GM18502 (cell line): Measurements from ENCODE around the gene ZNF84.

Experiments
- ATAC-seq: cut with Tn5 transposase; IDR thresholded peaks from one replicate; pipeline ENCODE4 v1.9.1; 2021; ENCODE audit warnings: mild to moderate bottlenecking; ENCODE audit not compliant: unreplicated experiment, poor library complexity

The ZNF84 gene

DNA sequence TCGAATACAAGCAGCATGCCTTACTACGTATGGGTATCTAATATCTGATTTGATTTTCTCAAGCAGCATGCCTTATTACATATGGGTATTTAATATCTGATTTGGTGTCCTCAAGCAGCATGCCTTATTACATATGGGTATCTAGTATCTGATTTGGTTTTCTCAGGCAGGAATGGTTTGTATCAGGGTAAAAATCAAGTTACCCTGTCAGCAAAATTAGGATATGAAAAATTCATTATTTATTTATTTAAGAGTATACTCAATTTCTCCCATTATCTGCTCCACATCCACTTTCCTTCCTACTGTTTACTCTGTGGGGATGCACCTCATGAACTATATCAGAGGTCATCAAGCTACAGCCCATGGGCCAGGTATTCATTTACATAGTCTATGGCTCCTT lies 70.8 kb downstream of the ZNF84 start:
- ATAC-seq = no peak
